Fibroblast of pulmonary artery (primary cell): ENCODE measurements around the gene NLRC5.

Source experiments
- DNase-seq: peaks from one replicate; pipeline ENCODE4 v3.0.0-alpha.2; 2010; ENCODE audit warnings: low read depth
- H3K4me3 ChIP-seq: replicated peaks from 2 replicates; pipeline ENCODE4 v1.5.1; 2011; ENCODE audit warnings: low read depth, mild to moderate bottlenecking, control low read depth, low read length, moderate library complexity
- CTCF ChIP-seq: IDR thresholded peaks from 2 replicates; pipeline ENCODE4 v1.5.1; 2011; ENCODE audit warnings: mild to moderate bottlenecking, control low read depth, low read length, inconsistent platforms; ENCODE audit errors: missing control alignments

Gene NLRC5

GRCh38 chr16:57113664-57114063 lies 124.3 kb downstream of the NLRC5 start:
- H3K4me3 ChIP-seq: no peak overlapping the region
- TF ChIP-seq CTCF: no peak
- DNase-seq: no peak

GRCh38 chr16:57115168-57115513 lies 125.8 kb downstream of the NLRC5 start:
- DNase-seq: peak; percentile 25
- no peak for TF ChIP-seq CTCF
- H3K4me3 ChIP-seq: no peak overlapping the region

GRCh38 chr16:57115514-57116182 lies 126.3 kb downstream of the NLRC5 start:
- no peak for TF ChIP-seq CTCF
- no peak overlapping the region for H3K4me3 ChIP-seq
- peak; percentile 69 for DNase-seq

- no peak for DNase-seq
- no peak overlapping the region for H3K4me3 ChIP-seq
- TF ChIP-seq CTCF: no peak
Observed at GRCh38 chr16:57118461-57119084, 129.2 kb downstream of the NLRC5 start.

- TF ChIP-seq CTCF: no peak
- DNase-seq: peak; percentile 23
- H3K4me3 ChIP-seq: no peak overlapping the region
Observed at GRCh38 chr16:57123216-57123973, 134.0 kb downstream of the NLRC5 start.

GRCh38 chr16:57123974-57124674 lies 134.8 kb downstream of the NLRC5 start:
- TF ChIP-seq CTCF: no peak
- no peak overlapping the region for H3K4me3 ChIP-seq
- DNase-seq: no peak
